Activated naive CD4-positive, alpha-beta T cell treated with anti-CD3 and anti-CD28 coated beads, Interleukin-2, amount 10 ng/mL, durations not matched to agents 7 days and 5 days (primary cell): Measurements from ENCODE around the gene ERFL.

Source experiments
- CTCF ChIA-PET: fragments of 350-600 bp; sonication (Branson Sonifier 250); formaldehyde crosslinking; loops from one replicate; lab custom pipeline; 2021; ENCODE audit warnings: antibody characterized with exemption; lab: Charles Lee
- DNase-seq: peaks from one replicate; pipeline ENCODE4 v3.0.0-alpha.2; 2020
- H3K27ac Mint-ChIP-seq: one replicate; pipeline ENCODE4 v1.8.0; 2021; ENCODE audit warnings: mild to moderate bottlenecking, moderate library complexity, mixed read lengths
- H3K27me3 Mint-ChIP-seq: one replicate; pipeline ENCODE4 v1.8.0; 2021; ENCODE audit warnings: mild to moderate bottlenecking, mixed read lengths
- H3K36me3 Mint-ChIP-seq: one replicate; pipeline ENCODE4 v1.8.0; 2021; ENCODE audit warnings: mixed read lengths
- H3K4me1 Mint-ChIP-seq: one replicate; pipeline ENCODE4 v1.8.0; 2021; ENCODE audit warnings: mixed read lengths
- H3K4me3 Mint-ChIP-seq: one replicate; pipeline ENCODE4 v1.8.0; 2021; ENCODE audit warnings: mild to moderate bottlenecking, moderate library complexity, mixed read lengths
- H3K9me3 Mint-ChIP-seq: one replicate; pipeline ENCODE4 v1.8.0; 2021; ENCODE audit warnings: mixed read lengths

The ERFL gene

DNA sequence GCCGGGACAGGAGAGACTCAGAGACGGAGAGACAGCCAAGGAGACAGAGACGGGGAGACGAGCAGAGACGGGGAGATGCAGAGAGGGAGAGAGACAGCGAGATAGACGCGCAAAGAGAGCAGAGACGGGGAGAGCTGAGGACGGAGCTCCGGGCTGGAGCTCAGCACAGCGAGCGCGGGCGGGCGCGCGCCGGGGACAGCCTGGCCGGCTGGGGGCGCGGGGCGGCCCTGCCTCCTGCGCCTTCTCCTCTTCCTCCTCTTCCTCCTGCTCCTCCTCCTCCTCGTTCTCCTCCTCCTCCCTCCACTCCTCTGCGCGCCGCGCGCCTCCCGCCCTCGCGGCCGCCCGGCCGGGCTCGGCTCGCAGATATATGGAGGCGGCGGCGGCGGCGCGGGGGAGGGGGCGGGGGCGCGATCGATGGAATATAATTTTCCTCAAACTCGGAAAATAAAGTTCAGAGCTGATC is at the start of gene ERFL:
Gene ERFL (minus strand): TSS at position 229 of the 463 bp plus-strand sequence. CDS start 15,530 bp downstream, outside the sequence.
- CTCF ChIA-PET: interaction anchor here (1.3 to 2.3 kb wide), 2 partner anchors 40 to 55 kb away, joined by 5 to 9 read pairs; no protein-coding TSS in a partner anchor
- Mint-ChIP-seq H3K4me3 (no peak within 1 kb of the TSS), H3K9me3 (no peaks in the 10 kb centered on the region), H3K36me3 (no peaks in the 10 kb centered on the region), H3K27me3 (peaks cover 41% of the 10 kb centered on the region), H3K27ac (peak within 1 kb of the TSS; percentile 38), H3K4me1 (peaks cover 28% of the 10 kb centered on the region)
- peak; percentile 54 for DNase-seq

DNA sequence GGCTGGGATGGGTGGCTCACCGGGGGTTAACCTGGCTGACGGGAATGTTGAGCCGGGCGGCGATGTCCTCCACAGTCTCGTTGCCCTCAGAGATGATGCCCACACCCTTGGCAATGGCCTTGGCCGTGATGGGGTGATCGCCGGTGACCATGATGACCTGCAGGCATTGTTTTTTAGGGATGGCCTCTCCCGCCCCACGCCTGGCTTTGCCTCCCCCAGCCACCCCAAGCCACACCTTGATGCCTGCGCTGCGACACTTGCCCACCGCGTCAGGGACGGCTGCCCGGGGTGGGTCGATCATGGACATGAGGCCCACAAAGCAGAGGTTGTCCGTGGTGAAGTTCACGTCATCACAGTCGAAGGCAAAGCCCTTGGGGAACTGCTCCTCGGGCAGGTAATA is 49.7 kb upstream of the ERFL start:
- no peak overlapping the region for H3K27ac Mint-ChIP-seq
- DNase-seq: no peak
- H3K36me3 Mint-ChIP-seq: no peaks in the 10 kb centered on the region
- H3K4me1 Mint-ChIP-seq: no peaks in the 10 kb centered on the region
- CTCF ChIA-PET: no interaction called here
- H3K9me3 Mint-ChIP-seq: no peaks in the 10 kb centered on the region
- H3K27me3 Mint-ChIP-seq: no peaks in the 10 kb centered on the region
- no peak overlapping the region for H3K4me3 Mint-ChIP-seq

GRCh38 chr19:41974652-41975051 is 46.4 kb upstream of the ERFL start:
- Mint-ChIP-seq H3K36me3 (no peaks in the 10 kb centered on the region), H3K27me3 (no peaks in the 10 kb centered on the region), H3K27ac (no peak overlapping the region), H3K9me3 (no peaks in the 10 kb centered on the region), H3K4me3 (no peak overlapping the region), H3K4me1 (no peaks in the 10 kb centered on the region)
- DNase-seq: no peak
- CTCF ChIA-PET: no interaction called here

DNA sequence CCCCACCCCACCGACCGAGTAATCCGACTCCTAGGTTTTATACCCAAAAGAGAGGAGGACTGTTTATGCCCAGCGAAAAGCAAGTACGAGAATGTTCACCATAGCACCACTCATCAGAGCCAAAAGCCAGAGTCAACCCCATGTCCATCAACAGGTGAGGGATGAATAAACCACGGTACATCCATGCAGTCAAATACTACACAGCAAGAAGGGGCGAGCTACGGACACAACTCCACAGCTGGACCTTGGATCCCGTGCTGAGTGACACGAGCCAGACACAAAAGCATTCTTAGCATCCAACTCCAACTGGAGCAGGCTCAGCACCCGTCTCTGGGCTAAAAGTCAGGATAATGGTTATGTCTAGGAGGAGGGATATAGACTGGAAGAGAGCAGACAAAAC is 43.1 kb upstream of the ERFL start:
- no peak overlapping the region for H3K27ac Mint-ChIP-seq
- peaks cover 8% of the 10 kb centered on the region for H3K27me3 Mint-ChIP-seq
- no peak overlapping the region for H3K4me3 Mint-ChIP-seq
- no peaks in the 10 kb centered on the region for H3K36me3 Mint-ChIP-seq
- no peak for DNase-seq
- H3K9me3 Mint-ChIP-seq: no peaks in the 10 kb centered on the region
- CTCF ChIA-PET: no interaction called here
- no peaks in the 10 kb centered on the region for H3K4me1 Mint-ChIP-seq

- DNase-seq: no peak
- Mint-ChIP-seq H3K27ac (no peak overlapping the region), H3K4me1 (no peaks in the 10 kb centered on the region), H3K27me3 (peaks cover 13% of the 10 kb centered on the region), H3K4me3 (no peak overlapping the region), H3K36me3 (no peaks in the 10 kb centered on the region), H3K9me3 (no peaks in the 10 kb centered on the region)
- CTCF ChIA-PET: no interaction called here
Observed at GRCh38 chr19:41969772-41970458, 41.7 kb upstream of the ERFL start.

GRCh38 chr19:41968751-41969595 is 40.7 kb upstream of the ERFL start:
- Mint-ChIP-seq H3K27me3 (peaks cover 13% of the 10 kb centered on the region), H3K27ac (no peak overlapping the region), H3K36me3 (no peaks in the 10 kb centered on the region), H3K4me3 (no peak overlapping the region), H3K9me3 (no peaks in the 10 kb centered on the region), H3K4me1 (no peaks in the 10 kb centered on the region)
- DNase-seq: no peak
- CTCF ChIA-PET: no interaction called here

DNA sequence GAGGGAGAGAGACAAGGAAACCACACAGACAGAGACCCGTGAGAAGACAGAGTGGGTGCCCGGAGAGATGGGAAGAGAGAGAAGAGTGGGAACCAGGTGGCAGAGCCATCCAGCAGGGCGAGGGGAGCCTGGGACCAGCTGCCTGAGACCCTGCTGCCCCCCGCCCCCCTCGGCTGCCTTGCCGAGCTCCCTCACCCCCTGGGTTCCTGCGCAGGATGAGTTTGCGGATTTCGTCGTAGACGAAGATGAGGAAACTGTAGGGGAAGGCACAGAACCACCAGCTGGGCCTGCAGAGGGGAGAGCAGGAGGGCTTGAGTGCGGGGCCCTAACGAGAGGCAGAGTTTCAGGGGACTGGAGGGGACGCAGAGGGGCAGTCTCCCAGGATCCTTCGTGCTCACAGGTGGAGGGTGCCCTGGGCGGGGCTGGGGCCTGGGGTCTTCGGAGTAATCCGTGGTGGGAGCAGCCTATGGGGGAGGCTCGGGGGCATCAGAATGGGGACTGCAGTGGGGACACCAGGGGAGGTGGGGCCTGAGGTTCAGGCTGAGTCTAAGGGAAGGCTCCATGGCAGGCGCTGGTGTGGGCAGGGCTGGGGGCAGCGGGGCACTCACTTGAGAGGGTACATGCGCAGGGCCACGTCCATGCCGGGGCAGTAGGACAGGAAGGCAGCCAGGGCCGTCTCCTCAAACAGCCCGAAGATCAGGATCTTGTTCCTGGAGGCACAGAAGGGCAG is 39.0 kb upstream of the ERFL start:
- no peaks in the 10 kb centered on the region for H3K36me3 Mint-ChIP-seq
- H3K4me1 Mint-ChIP-seq: no peaks in the 10 kb centered on the region
- H3K27me3 Mint-ChIP-seq: peaks cover 13% of the 10 kb centered on the region
- no peaks in the 10 kb centered on the region for H3K9me3 Mint-ChIP-seq
- DNase-seq: no peak
- H3K4me3 Mint-ChIP-seq: no peak overlapping the region
- CTCF ChIA-PET: no interaction called here
- no peak overlapping the region for H3K27ac Mint-ChIP-seq

- no peak for DNase-seq
- Mint-ChIP-seq H3K4me1 (peaks cover 3% of the 10 kb centered on the region), H3K36me3 (no peaks in the 10 kb centered on the region), H3K4me3 (no peak overlapping the region), H3K27me3 (peaks cover 13% of the 10 kb centered on the region), H3K27ac (no peak overlapping the region), H3K9me3 (no peaks in the 10 kb centered on the region)
- CTCF ChIA-PET: interaction anchor here (1.7 kb wide), 1 partner anchor 70 kb away, joined by 5 read pairs; no protein-coding TSS in a partner anchor
Observed at GRCh38 chr19:41965106-41965505, 36.9 kb upstream of the ERFL start.

DNA sequence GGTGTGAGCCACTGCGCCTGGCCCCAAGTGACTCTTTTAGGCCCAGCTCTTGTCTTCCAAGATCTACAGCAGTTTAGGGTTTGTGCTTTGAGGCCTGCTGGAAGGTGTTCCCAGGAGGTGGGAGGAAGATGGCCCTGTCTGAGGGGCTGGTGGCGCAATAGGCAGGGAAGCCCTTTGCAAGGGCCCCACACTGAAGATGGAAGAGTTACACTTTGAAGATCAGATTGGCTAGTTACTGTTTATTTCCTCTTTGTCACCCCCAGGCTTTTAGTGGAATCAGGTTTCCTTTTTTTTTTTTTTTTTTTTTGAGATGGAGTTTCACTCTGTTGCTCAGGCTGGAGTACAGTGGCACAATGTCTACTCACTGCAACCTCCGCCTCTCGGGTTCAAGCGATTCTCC is 32.7 kb upstream of the ERFL start:
- Mint-ChIP-seq H3K4me3 (no peak overlapping the region), H3K9me3 (no peaks in the 10 kb centered on the region), H3K27me3 (peaks cover 5% of the 10 kb centered on the region), H3K4me1 (peaks cover 27% of the 10 kb centered on the region), H3K36me3 (peaks cover 2% of the 10 kb centered on the region), H3K27ac (no peak overlapping the region)
- no peak for DNase-seq
- CTCF ChIA-PET: interaction anchor here (1.2 kb wide), 1 partner anchor 77 kb away, joined by 3 read pairs; no protein-coding TSS in a partner anchor

GRCh38 chr19:41959056-41960053 is 31.1 kb upstream of the ERFL start, which contains the start of gene RABAC1:
TSS of gene RABAC1 (minus strand) at chr19:41959321. CDS start at chr19:41959292, 29 bp downstream.
- Mint-ChIP-seq H3K27me3 (no peaks in the 10 kb centered on the region), H3K4me1 (peaks cover 27% of the 10 kb centered on the region), H3K27ac (peak within 1 kb of the TSS; percentile 85), H3K9me3 (no peaks in the 10 kb centered on the region), H3K4me3 (peak within 1 kb of the TSS; percentile 86), H3K36me3 (peaks cover 2% of the 10 kb centered on the region)
- CTCF ChIA-PET: interaction anchor here (1.2 to 4.2 kb wide), 6 partner anchors 76 to 134 kb away, joined by 3 to 19 read pairs (median 4); partner anchors contain the start of gene RPS19
- peak; percentile 95 for DNase-seq

DNA sequence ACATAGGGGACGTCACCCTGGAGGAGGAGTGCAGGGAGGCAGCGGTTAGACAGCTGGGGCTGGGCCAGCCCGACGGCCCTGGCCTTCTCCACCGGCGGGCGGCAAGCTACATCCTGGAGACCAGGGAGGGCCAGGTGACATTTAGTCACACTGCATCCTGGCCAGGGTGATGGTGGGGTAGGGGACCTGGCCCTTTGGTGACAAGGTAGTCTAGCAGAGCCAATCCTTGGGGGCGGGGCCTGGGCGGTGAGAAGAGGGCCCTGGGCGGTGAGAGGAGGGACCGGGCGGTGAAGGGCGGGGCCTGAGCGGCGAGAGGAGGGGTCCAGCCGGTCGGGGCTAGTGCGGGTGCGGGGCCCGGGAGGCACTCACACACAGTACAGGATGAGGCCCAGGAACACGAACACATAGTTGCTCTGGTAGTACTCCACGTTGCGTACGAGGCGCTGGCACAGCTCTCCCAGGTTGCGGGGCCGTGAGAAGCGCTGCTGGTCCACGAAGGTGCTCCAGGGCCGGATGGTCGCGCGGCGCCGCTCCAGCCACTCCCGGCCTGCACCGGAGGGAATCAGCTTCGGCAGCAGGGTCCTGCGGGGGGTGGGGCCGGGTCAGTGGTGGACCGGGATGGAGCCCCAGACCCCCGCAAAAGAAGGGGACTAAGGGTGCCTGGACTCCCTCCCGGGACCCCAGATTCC is 30.3 kb upstream of the ERFL start:
- H3K4me1 Mint-ChIP-seq: peaks cover 27% of the 10 kb centered on the region
- peak overlapping the region; percentile 86 for H3K4me3 Mint-ChIP-seq
- CTCF ChIA-PET: interaction anchor here (0.6 to 4.2 kb wide), 9 partner anchors 12 to 166 kb away, joined by 3 to 19 read pairs (median 4); partner anchors contain the start of gene RPS19
- no peaks in the 10 kb centered on the region for H3K27me3 Mint-ChIP-seq
- peak overlapping the region; percentile 85 for H3K27ac Mint-ChIP-seq
- H3K9me3 Mint-ChIP-seq: no peaks in the 10 kb centered on the region
- peaks cover 2% of the 10 kb centered on the region for H3K36me3 Mint-ChIP-seq
- peak; percentile 92 for DNase-seq

- H3K36me3 Mint-ChIP-seq: peaks cover 2% of the 10 kb centered on the region
- peak overlapping the region; percentile 85 for H3K27ac Mint-ChIP-seq
- peaks cover 27% of the 10 kb centered on the region for H3K4me1 Mint-ChIP-seq
- CTCF ChIA-PET: interaction anchor here (0.6 to 4.2 kb wide), 11 partner anchors 11 to 251 kb away, joined by 3 to 19 read pairs (median 4); partner anchors contain the start of gene RPS19
- peak overlapping the region; percentile 86 for H3K4me3 Mint-ChIP-seq
- peak; percentile 58 for DNase-seq
- no peaks in the 10 kb centered on the region for H3K27me3 Mint-ChIP-seq
- H3K9me3 Mint-ChIP-seq: no peaks in the 10 kb centered on the region
Observed at GRCh38 chr19:41957838-41958366, 29.7 kb upstream of the ERFL start.
